Prostate gland (tissue), 2 donors: ENCODE data around the gene AKT3.

Experiments used
- CTCF ChIP-seq, 4 experiments: fragments of 200-600 bp in 2 of 4; fragments of 450-650 bp in 2 of 4; sonication (generic) in 2 of 4; IDR thresholded peaks; 1 replicate in 3 of 4; 2 replicates in 1 of 4; pipeline ENCODE4 v1.5.1; 2016 to 2019; ENCODE audit warnings: antibody characterized with exemption in 4 of 4, mild to moderate bottlenecking in 2 of 4, moderate library complexity in 2 of 4
- POLR2A ChIP-seq: fragments of 450-650 bp; IDR thresholded peaks from one replicate; pipeline ENCODE4 v1.6.1; 2016; ENCODE audit warnings: antibody characterized with exemption, mild to moderate bottlenecking
- POLR2AphosphoS5 ChIP-seq: sonication (generic); formaldehyde crosslinking; IDR thresholded peaks from one replicate; pipeline ENCODE4 v1.6.1; 2017; ENCODE audit warnings: antibody characterized with exemption

GRCh38 chr1:243748227-243748626 is 101.8 kb downstream of the AKT3 start:
- TF ChIP-seq CTCF (IDR thresholded peaks at IDR 0.05) = no peak
- no peak for TF ChIP-seq POLR2A
- TF ChIP-seq POLR2AphosphoS5 = no peak
